Measurements from ENCODE around the gene CLIP4. TPM values are rescaled to one million over a fixed set of nuclear protein-coding genes. Genes with fewer than 3 reads are reported as not detected.

The CLIP4 gene
- total RNA-seq, 1 experiment from 2014 or later, result 134 TPM

GRCh38 chr2:29232041-29232440 is 116.8 kb downstream of the CLIP4 start:
- no peak for DNase-seq
- TF ChIP-seq CTCF (conservative IDR thresholded peaks at IDR 0.05), result no peak
- TF ChIP-seq EZH2 (IDR thresholded peaks at IDR 0.05; ENCODE audit: low read depth), result no peak
- intact Hi-C loops (cut with micrococcal nuclease; ENCODE audit: unreplicated experiment), result loop anchor here (2.0 kb wide), 1 partner anchor 29 kb away; no protein-coding TSS in a partner anchor
- H3K36me3 ChIP-seq (ENCODE audit: low read depth), result no peaks in the 10 kb centered on the region
- no peak overlapping the region for H3K4me2 ChIP-seq
- no peak overlapping the region for H3K27ac ChIP-seq
- no TSS peak for BruUV-seq (replicated peaks)
- peaks cover 48% of the 10 kb centered on the region for H3K27me3 ChIP-seq (ENCODE audit: insufficient read depth, low read depth)
- ChIA-PET CTCF (no interaction called here), POLR2A (ENCODE audit: unreplicated experiment) (no interaction called here)
- H3K9me3 ChIP-seq (ENCODE audit: insufficient read depth, low read depth), result no peaks in the 10 kb centered on the region
- H3K9me2 ChIP-seq (ENCODE audit: insufficient read depth), result no peaks in the 10 kb centered on the region
- no peaks in the 10 kb centered on the region for H3K79me2 ChIP-seq (ENCODE audit: low read depth)
- H3K4me1 ChIP-seq (replicated peaks; ENCODE audit: insufficient read depth), result peaks cover 16% of the 10 kb centered on the region
- H4K20me1 ChIP-seq (ENCODE audit: insufficient read depth), result no peaks in the 10 kb centered on the region
- no peak overlapping the region for H3K4me3 ChIP-seq
- H3F3A ChIP-seq (ENCODE audit: insufficient read depth, low read depth), result peaks cover 6% of the 10 kb centered on the region; the same call in 1 of the 2 replicates
- no peak overlapping the region for H2AFZ ChIP-seq

GRCh38 chr2:29233428-29233827 is 118.2 kb downstream of the CLIP4 start:
- Histone ChIP-seq H3F3A (ENCODE audit: insufficient read depth, low read depth) (peaks cover 6% of the 10 kb centered on the region; the same call in 1 of the 2 replicates), H3K4me1 (replicated peaks; ENCODE audit: insufficient read depth) (peaks cover 16% of the 10 kb centered on the region), H3K4me2 (peak overlapping the region; percentile 61), H3K27me3 (ENCODE audit: insufficient read depth, low read depth) (peaks cover 43% of the 10 kb centered on the region), H3K9me2 (ENCODE audit: insufficient read depth) (no peaks in the 10 kb centered on the region), H3K27ac (no peak overlapping the region), H2AFZ (no peak overlapping the region), H3K9me3 (ENCODE audit: insufficient read depth, low read depth) (no peaks in the 10 kb centered on the region), H4K20me1 (ENCODE audit: insufficient read depth) (no peaks in the 10 kb centered on the region), H3K36me3 (ENCODE audit: low read depth) (no peaks in the 10 kb centered on the region), H3K4me3 (peak overlapping the region; percentile 4; the same call in 1 of the 2 replicates), H3K79me2 (ENCODE audit: low read depth) (no peaks in the 10 kb centered on the region)
- BruUV-seq (replicated peaks), result no TSS peak
- intact Hi-C loops (cut with micrococcal nuclease; ENCODE audit: unreplicated experiment), result loop anchor here (1.0 to 2.0 kb wide), 2 partner anchors 27 to 48 kb away; no protein-coding TSS in a partner anchor
- TF ChIP-seq CTCF (conservative IDR thresholded peaks at IDR 0.05) (no peak), EZH2 (IDR thresholded peaks at IDR 0.05; ENCODE audit: low read depth) (no peak)
- ChIA-PET CTCF (no interaction called here), POLR2A (ENCODE audit: unreplicated experiment) (no interaction called here)
- peak; percentile 74 to 91 for DNase-seq

- no peak for TF ChIP-seq EZH2 (IDR thresholded peaks at IDR 0.05; ENCODE audit: low read depth)
- TF ChIP-seq CTCF (conservative IDR thresholded peaks at IDR 0.05), result no peak
- ChIA-PET CTCF (no interaction called here), POLR2A (ENCODE audit: unreplicated experiment) (no interaction called here)
- Histone ChIP-seq H2AFZ (no peak overlapping the region), H3F3A (ENCODE audit: insufficient read depth, low read depth) (peaks cover 6% of the 10 kb centered on the region; the same call in 1 of the 2 replicates), H3K4me1 (replicated peaks; ENCODE audit: insufficient read depth) (peaks cover 16% of the 10 kb centered on the region), H3K4me2 (no peak overlapping the region), H3K27ac (no peak overlapping the region), H3K79me2 (ENCODE audit: low read depth) (no peaks in the 10 kb centered on the region), H3K4me3 (no peak overlapping the region), H4K20me1 (ENCODE audit: insufficient read depth) (no peaks in the 10 kb centered on the region), H3K27me3 (ENCODE audit: insufficient read depth, low read depth) (peaks cover 35% of the 10 kb centered on the region), H3K9me3 (ENCODE audit: insufficient read depth, low read depth) (no peaks in the 10 kb centered on the region), H3K9me2 (ENCODE audit: insufficient read depth) (no peaks in the 10 kb centered on the region), H3K36me3 (ENCODE audit: low read depth) (no peaks in the 10 kb centered on the region)
- no peak for DNase-seq
- intact Hi-C loops (cut with micrococcal nuclease; ENCODE audit: unreplicated experiment), result no loop called here
- BruUV-seq (replicated peaks), result no TSS peak
Measured at GRCh38 chr2:29235411-29235810, 120.2 kb downstream of the CLIP4 start.

Measured in PC-9 (cell line).